ENCODE measurements around the gene CHD9.
"Not testable (repeated sequence)": the region's sequence is repeated elsewhere in the genome, so short reads cannot be mapped to it uniquely, and the experiment has no call there.

CHD9 gene

GRCh38 chr16:53040788-53041187 is 14.0 kb upstream of the CHD9 start:
- Mint-ChIP-seq H3K4me1 (peaks cover 0 to 6% of the 10 kb centered on the region in 2 donors), H3K27ac (no peak overlapping the region), H3K36me3 (no peaks in the 10 kb centered on the region), H3K4me3 (no peak overlapping the region), H3K9me3 (peaks cover 0 to 4% of the 10 kb centered on the region in 2 donors), H3K27me3 (peaks cover 19 to 20% of the 10 kb centered on the region in 2 donors)
- no peak for DNase-seq
- no peak for ATAC-seq (replicated peaks)

GRCh38 chr16:53041320-53042051 is 13.3 kb upstream of the CHD9 start:
- Mint-ChIP-seq H3K27me3 (peaks cover 19 to 20% of the 10 kb centered on the region in 2 donors), H3K4me3 (no peak overlapping the region), H3K27ac (no peak overlapping the region), H3K9me3 (peaks cover 0 to 4% of the 10 kb centered on the region in 2 donors), H3K36me3 (no peaks in the 10 kb centered on the region), H3K4me1 (peaks cover 0 to 6% of the 10 kb centered on the region in 2 donors)
- ATAC-seq (replicated peaks), result no peak
- no peak for DNase-seq

- no peak for ATAC-seq (replicated peaks)
- H3K4me3 Mint-ChIP-seq, result no peak overlapping the region
- peaks cover 0 to 4% of the 10 kb centered on the region in 2 donors for H3K9me3 Mint-ChIP-seq
- no peak for DNase-seq
- no peaks in the 10 kb centered on the region for H3K36me3 Mint-ChIP-seq
- peaks cover 19 to 20% of the 10 kb centered on the region in 2 donors for H3K27me3 Mint-ChIP-seq
- H3K27ac Mint-ChIP-seq, result no peak overlapping the region
- H3K4me1 Mint-ChIP-seq, result peaks cover 0 to 6% of the 10 kb centered on the region in 2 donors
Observed at GRCh38 chr16:53042235-53042701, 12.5 kb upstream of the CHD9 start.

GRCh38 chr16:53043428-53043831 is 11.4 kb upstream of the CHD9 start:
- ATAC-seq (replicated peaks) (no peak), DNase-seq (no peak)
- Mint-ChIP-seq H3K4me3 (no peak overlapping the region), H3K27me3 (peaks cover 19 to 20% of the 10 kb centered on the region in 2 donors), H3K9me3 (peaks cover 0 to 4% of the 10 kb centered on the region in 2 donors), H3K27ac (no peak overlapping the region), H3K4me1 (peaks cover 0 to 6% of the 10 kb centered on the region in 2 donors), H3K36me3 (no peaks in the 10 kb centered on the region)

GRCh38 chr16:53043986-53044601 is 10.7 kb upstream of the CHD9 start:
- peaks cover 0 to 4% of the 10 kb centered on the region in 2 donors for H3K9me3 Mint-ChIP-seq
- no peak overlapping the region for H3K27ac Mint-ChIP-seq
- H3K27me3 Mint-ChIP-seq, result peaks cover 19 to 20% of the 10 kb centered on the region in 2 donors
- DNase-seq, result no peak
- H3K4me1 Mint-ChIP-seq, result peaks cover 0 to 6% of the 10 kb centered on the region in 2 donors
- no peak for ATAC-seq (replicated peaks)
- H3K4me3 Mint-ChIP-seq, result no peak overlapping the region
- H3K36me3 Mint-ChIP-seq, result no peaks in the 10 kb centered on the region

GRCh38 chr16:53045341-53046220 is 9.2 kb upstream of the CHD9 start:
- no peak for ATAC-seq (replicated peaks)
- Mint-ChIP-seq H3K4me1 (peaks cover 0 to 6% of the 10 kb centered on the region in 2 donors), H3K36me3 (no peaks in the 10 kb centered on the region), H3K9me3 (peaks cover 0 to 4% of the 10 kb centered on the region in 2 donors), H3K27ac (no peak overlapping the region), H3K27me3 (peaks cover 17 to 19% of the 10 kb centered on the region in 2 donors), H3K4me3 (no peak overlapping the region)
- DNase-seq, result no peak

GRCh38 chr16:53047515-53047914 is 7.3 kb upstream of the CHD9 start:
- H3K27me3 Mint-ChIP-seq, result peaks cover 12 to 17% of the 10 kb centered on the region in 2 donors
- not testable (repeated sequence) for H3K9me3 Mint-ChIP-seq; H3K4me3 Mint-ChIP-seq; DNase-seq; H3K27ac Mint-ChIP-seq; H3K4me1 Mint-ChIP-seq; ATAC-seq (replicated peaks); H3K36me3 Mint-ChIP-seq

GRCh38 chr16:53048139-53048915 is 6.5 kb upstream of the CHD9 start:
- Mint-ChIP-seq H3K4me3 (no peak overlapping the region), H3K36me3 (no peaks in the 10 kb centered on the region), H3K27ac (no peak overlapping the region), H3K9me3 (no peaks in the 10 kb centered on the region), H3K27me3 (peaks cover 7 to 21% of the 10 kb centered on the region in 2 donors), H3K4me1 (peaks cover 0 to 7% of the 10 kb centered on the region in 2 donors)
- DNase-seq, result no peak
- ATAC-seq (replicated peaks), result peak in 1 of 2 donors; percentile 16

GRCh38 chr16:53051255-53051654 is 3.5 kb upstream of the CHD9 start:
- ATAC-seq (replicated peaks); H3K9me3 Mint-ChIP-seq; H3K27ac Mint-ChIP-seq; H3K36me3 Mint-ChIP-seq; DNase-seq; H3K27me3 Mint-ChIP-seq; H3K4me3 Mint-ChIP-seq: not testable (repeated sequence)
- H3K4me1 Mint-ChIP-seq, result peaks cover 13 to 16% of the 10 kb centered on the region in 2 donors

- H3K27ac Mint-ChIP-seq, result peak within 1 kb of the TSS; percentile 37
- H3K9me3 Mint-ChIP-seq, result no peaks in the 10 kb centered on the region
- peak within 1 kb of the TSS in 1 of 2 donors; percentile 26 for H3K4me3 Mint-ChIP-seq
- peaks cover 0 to 10% of the 10 kb centered on the region in 2 donors for H3K27me3 Mint-ChIP-seq
- DNase-seq (no peak), ATAC-seq (replicated peaks) (peak; percentile 11 to 24)
- H3K4me1 Mint-ChIP-seq, result peaks cover 16 to 18% of the 10 kb centered on the region in 2 donors
- H3K36me3 Mint-ChIP-seq, result no peaks in the 10 kb centered on the region
Observed at GRCh38 chr16:53052519-53053501, 2.0 kb upstream of the CHD9 start, which contains the start of gene CHD9NB. Gene CHD9NB, minus strand, starts transcription at chr16:53052897. Its CDS starts 8,739 bp downstream, at chr16:53044158.

- Mint-ChIP-seq H3K4me1 (peaks cover 29% of the 10 kb centered on the region in 2 donors), H3K27me3 (peaks cover 0 to 10% of the 10 kb centered on the region in 2 donors), H3K4me3 (peak overlapping the region; percentile 92 to 95), H3K9me3 (no peaks in the 10 kb centered on the region), H3K27ac (peak overlapping the region; percentile 95), H3K36me3 (peaks cover 6 to 7% of the 10 kb centered on the region in 2 donors)
- DNase-seq, result no peak
- ATAC-seq (replicated peaks), result peak; percentile 71
Observed at GRCh38 chr16:53053967-53054669, 673 bp upstream of the CHD9 start.
